HG03354 (cell line): Measurements from ENCODE around the gene ATXN10.

ENCODE experiments used
- ATAC-seq: cut with Tn5 transposase; IDR thresholded peaks from one replicate; pipeline ENCODE4 v1.9.1; 2021; ENCODE audit warnings: mild to moderate bottlenecking; ENCODE audit not compliant: unreplicated experiment, poor library complexity, severe bottlenecking

The ATXN10 gene

GRCh38 chr22:45881524-45881875 lies 209.9 kb downstream of the ATXN10 start:
- no peak for ATAC-seq

GRCh38 chr22:45882881-45883810 lies 211.5 kb downstream of the ATXN10 start:
- ATAC-seq, result no peak

- no peak for ATAC-seq
These were observed 212.2 kb downstream of the ATXN10 start for GRCh38 chr22:45883811-45884170.

GRCh38 chr22:45884201-45885062 lies 212.8 kb downstream of the ATXN10 start:
- ATAC-seq, result no peak

- no peak for ATAC-seq
These were observed 213.7 kb downstream of the ATXN10 start for GRCh38 chr22:45885171-45885840.

GRCh38 chr22:45885941-45886395 lies 214.3 kb downstream of the ATXN10 start:
- ATAC-seq, result no peak

- ATAC-seq, result no peak
These were observed 214.9 kb downstream of the ATXN10 start for GRCh38 chr22:45886540-45886939.

- no peak for ATAC-seq
These were observed 215.8 kb downstream of the ATXN10 start for GRCh38 chr22:45887202-45888131.

GRCh38 chr22:45888221-45889092 lies 216.8 kb downstream of the ATXN10 start:
- no peak for ATAC-seq

- no peak for ATAC-seq
These were observed 217.5 kb downstream of the ATXN10 start for GRCh38 chr22:45889093-45889538.

GRCh38 chr22:45889539-45890350 lies 218.1 kb downstream of the ATXN10 start:
- ATAC-seq, result no peak

GRCh38 chr22:45890351-45890635 lies 218.7 kb downstream of the ATXN10 start:
- no peak for ATAC-seq

- no peak for ATAC-seq
These were observed 219.4 kb downstream of the ATXN10 start for GRCh38 chr22:45891021-45891421.

GRCh38 chr22:45891471-45891995 lies 219.9 kb downstream of the ATXN10 start:
- ATAC-seq, result no peak

- no peak for ATAC-seq
These were observed 220.5 kb downstream of the ATXN10 start for GRCh38 chr22:45891996-45892621.

- no peak for ATAC-seq
These were observed 221.2 kb downstream of the ATXN10 start for GRCh38 chr22:45892681-45893461.
